Erythroblast (primary cell): ENCODE results near the gene SH3GL1.

Source experiments
- DNase-seq, 2 experiments: peaks; one replicate each; lab custom pipeline; 2025; lab: John Stamatoyannopoulos, UW
- GATA1 ChIP-seq: IDR thresholded peaks from 2 replicates; pipeline ENCODE4 v1.6.1; 2011; ENCODE audit warnings: low read depth, mild to moderate bottlenecking, control low read depth, low read length, moderate library complexity
- POLR2A ChIP-seq: IDR thresholded peaks from 2 replicates; pipeline ENCODE4 v1.6.1; 2011; ENCODE audit warnings: mild to moderate bottlenecking, low read length

Gene SH3GL1

GRCh38 chr19:4372165-4373012 lies 28.0 kb downstream of the SH3GL1 start:
- TF ChIP-seq GATA1 (no peak), POLR2A (no peak)
- DNase-seq = peak; percentile 82 to 87

- no peak for DNase-seq
- TF ChIP-seq GATA1 = no peak
- TF ChIP-seq POLR2A = no peak
Observed at GRCh38 chr19:4371247-4372164, 28.8 kb downstream of the SH3GL1 start.

GRCh38 chr19:4370418-4371041 lies 29.8 kb downstream of the SH3GL1 start:
- TF ChIP-seq GATA1 (no peak), POLR2A (no peak)
- DNase-seq = no peak

GRCh38 chr19:4369888-4370260 lies 30.5 kb downstream of the SH3GL1 start:
- no peak for TF ChIP-seq POLR2A
- no peak for TF ChIP-seq GATA1
- DNase-seq = peak; percentile 79 to 86

- peak in 1 of 2 experiments; percentile 53 for DNase-seq
- TF ChIP-seq POLR2A = no peak
- no peak for TF ChIP-seq GATA1
Observed at GRCh38 chr19:4369109-4369887, 31.0 kb downstream of the SH3GL1 start.

- TF ChIP-seq GATA1 (no peak), POLR2A (no peak)
- no peak for DNase-seq
Observed at GRCh38 chr19:4368128-4368820, 32.1 kb downstream of the SH3GL1 start.

GRCh38 chr19:4367781-4368127 lies 32.6 kb downstream of the SH3GL1 start:
- DNase-seq = peak in 1 of 2 experiments; percentile 54
- no peak for TF ChIP-seq POLR2A
- TF ChIP-seq GATA1 = no peak

GRCh38 chr19:4367336-4367723 lies 33.0 kb downstream of the SH3GL1 start:
- TF ChIP-seq POLR2A (no peak), GATA1 (no peak)
- no peak for DNase-seq

- no peak for TF ChIP-seq POLR2A
- TF ChIP-seq GATA1 = no peak
- no peak for DNase-seq
Observed at GRCh38 chr19:4366666-4367335, 33.5 kb downstream of the SH3GL1 start.

GRCh38 chr19:4365791-4366665 lies 34.3 kb downstream of the SH3GL1 start:
- no peak for TF ChIP-seq POLR2A
- TF ChIP-seq GATA1 = no peak

GRCh38 chr19:4365341-4365740 lies 35.0 kb downstream of the SH3GL1 start:
- TF ChIP-seq GATA1 (no peak), POLR2A (no peak)
- no peak for DNase-seq

More at GRCh38 chr19:4365791-4366665, 34.3 kb downstream of the SH3GL1 start:
- no peak for DNase-seq
